GM18507 (cell line): Measurements from ENCODE around the gene BATF3.

Source experiments
- DNase-seq: peaks from one replicate; pipeline ENCODE4 v3.0.0; 2011; ENCODE audit warnings: low read depth; ENCODE audit not compliant: insufficient read length; ENCODE audit errors: extremely low spot score
- FAIRE-seq: peaks from 2 replicates; lab custom pipeline; 2011; peaks lifted over from hg19 to GRCh38; lab: Jason Lieb, UNC

The BATF3 gene

DNA sequence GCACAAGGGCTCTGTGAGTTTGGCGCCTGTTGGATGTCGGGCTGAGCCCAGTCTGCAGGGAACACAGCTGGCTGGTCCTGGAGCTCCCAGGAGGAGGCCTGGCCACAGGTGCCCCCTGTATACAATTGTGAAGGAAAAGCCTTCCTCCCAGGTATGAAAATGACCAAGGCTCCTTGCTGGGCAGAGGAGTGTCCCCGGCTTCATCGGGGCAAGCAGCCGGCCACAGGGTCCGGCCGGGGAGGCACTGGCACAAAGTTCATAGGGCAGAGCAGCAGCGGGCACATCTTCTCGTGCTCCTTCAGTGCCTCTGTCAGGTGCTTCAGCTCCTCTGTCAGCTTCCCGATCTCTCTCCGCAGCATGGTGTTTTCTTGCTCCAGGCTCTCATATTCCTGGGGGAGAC, 13.0 kb downstream of the BATF3 start:
- no peak for FAIRE-seq

DNA sequence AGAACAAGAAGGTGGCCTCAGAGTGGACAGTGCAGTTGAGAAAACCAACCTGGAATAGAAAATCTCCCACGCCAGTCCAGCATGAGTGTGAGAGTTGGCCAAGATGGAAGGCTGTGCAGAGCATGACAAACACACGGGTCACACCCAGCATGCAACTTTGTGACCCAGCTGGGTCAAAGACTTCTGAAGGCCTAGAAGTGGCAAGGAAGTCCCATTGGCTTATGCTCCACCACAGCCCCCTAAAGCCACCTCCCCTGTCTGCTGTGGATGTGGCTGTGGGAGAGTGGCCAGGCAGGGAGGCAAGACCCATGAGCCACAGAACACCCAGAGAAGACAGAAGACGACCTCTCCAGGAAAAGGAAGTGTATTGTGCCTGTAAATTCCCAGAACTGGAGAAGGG, 13.6 kb downstream of the BATF3 start:
- FAIRE-seq: no peak
- DNase-seq: no peak

More for the DNA sequence above, 13.0 kb downstream of the BATF3 start:
- no peak for DNase-seq

DNA sequence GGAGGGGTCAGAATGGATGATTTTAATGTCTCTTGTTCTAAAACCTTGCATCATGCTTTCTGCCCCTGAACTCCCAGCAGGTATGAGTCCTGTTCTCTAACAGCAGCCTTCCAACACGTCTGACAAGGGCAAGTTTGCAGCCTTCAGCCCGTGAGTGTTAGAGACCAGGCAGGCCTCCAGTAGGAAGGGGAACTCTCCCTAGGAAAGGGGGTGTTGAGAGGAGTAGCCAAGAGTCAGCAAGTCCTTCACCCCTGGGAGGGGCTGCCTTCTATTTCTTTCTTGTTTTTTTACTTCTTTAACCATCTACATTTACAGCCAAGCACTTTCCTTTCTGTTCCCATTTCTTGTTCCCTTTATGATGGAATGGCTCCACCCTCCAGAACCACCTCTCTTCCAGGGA, 14.2 kb downstream of the BATF3 start:
- DNase-seq (no peak), FAIRE-seq (no peak)

DNA sequence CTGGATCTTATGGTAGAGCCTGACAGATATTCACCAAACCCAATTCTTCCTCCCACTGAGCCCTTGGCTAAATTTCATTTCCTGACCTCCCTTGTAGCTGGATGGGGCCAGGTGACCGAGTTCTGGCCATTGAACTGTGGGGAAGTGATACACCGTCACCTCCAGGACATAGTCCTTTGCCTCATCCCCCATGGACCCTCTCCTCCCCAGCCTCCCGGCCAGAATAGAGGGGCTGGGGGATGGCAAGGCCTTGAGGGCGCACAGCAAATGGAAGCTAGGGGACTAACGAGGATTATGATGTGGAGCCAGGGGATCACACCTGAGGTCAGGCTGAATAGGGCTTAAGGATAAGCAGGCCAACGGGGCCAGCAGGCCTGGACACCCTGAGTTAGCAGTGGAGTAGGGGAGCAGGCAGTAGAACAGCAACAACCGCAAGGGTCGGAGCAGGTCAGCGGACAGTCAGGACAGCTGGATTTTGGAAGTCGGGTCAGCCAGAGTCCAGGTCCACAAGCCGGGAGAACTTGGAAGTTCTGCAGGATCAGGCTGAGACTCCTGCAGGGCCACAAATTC, 15.0 kb downstream of the BATF3 start:
- no peak for FAIRE-seq
- DNase-seq: no peak

DNA sequence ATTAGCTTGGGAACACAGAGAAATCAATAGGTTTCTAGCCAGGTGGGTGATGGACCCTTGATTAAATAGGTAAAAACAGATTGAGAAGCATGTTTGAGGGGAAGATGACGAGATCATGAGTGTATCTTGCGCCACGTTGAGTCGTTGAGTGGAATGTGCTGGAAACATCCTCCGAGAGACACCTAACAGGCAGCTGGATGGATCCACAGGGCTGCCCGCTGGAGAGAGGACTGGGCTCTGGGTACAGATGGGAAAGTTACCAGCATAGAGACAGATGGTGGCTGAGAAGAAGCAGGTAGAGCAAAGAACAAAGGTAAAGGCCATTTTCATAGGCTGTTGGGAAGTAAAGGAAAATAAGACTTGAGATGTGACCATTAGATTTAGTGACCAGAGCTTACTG, 15.6 kb downstream of the BATF3 start:
- peak; percentile 69 for FAIRE-seq
- DNase-seq: no peak

DNA sequence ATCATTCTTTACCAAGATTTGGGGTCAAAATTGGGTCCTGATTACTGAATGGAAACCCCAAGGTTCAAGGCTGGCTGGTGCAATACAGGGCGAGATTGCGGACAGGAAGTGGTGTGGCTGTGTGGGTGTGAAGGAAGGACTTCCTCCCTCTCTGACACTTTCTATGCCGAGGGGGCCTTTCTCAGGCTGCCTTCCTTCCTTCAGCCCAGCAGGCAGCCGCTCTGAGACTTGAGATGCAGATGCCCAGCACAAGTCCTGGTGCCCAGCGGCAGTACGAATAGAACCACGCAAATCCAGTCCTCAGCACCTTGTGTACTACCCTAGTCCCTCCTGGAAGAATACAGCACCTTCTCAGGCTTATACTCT, 16.3 kb downstream of the BATF3 start:
- DNase-seq: peak; percentile 78
- peak; percentile 99 for FAIRE-seq

DNA sequence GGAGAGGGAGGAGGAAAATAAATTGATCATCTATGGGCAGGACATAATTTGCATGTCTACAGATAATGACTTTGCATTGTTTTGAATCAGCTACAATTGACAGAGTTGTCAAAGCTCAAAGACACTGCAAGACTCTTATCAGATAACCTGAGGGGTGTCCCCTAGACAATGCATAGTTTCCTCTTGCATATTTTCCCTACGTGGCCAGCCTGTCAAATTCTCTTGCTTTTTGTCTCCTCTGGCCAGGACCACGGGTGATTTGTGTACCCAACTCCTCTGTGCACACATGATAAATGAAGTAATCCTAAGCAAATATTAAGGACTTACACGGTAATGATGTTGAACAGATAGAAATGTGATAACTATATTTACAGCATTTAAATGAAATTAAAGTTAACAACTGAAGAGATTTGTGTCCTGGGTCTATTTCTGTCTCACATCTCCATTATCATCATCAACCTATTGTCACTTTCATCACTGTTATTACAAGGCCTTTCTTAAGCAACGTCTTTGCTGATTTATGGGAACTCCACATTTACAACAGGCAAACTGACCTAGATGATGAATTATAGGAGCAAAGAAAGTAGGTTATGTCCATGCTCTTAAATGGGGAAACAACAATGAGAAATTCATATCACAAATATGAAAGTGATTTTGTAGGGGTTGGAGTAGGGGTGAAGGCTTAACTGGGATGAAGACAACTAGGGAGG, 18.8 kb downstream of the BATF3 start:
- FAIRE-seq (no peak), DNase-seq (no peak)

DNA sequence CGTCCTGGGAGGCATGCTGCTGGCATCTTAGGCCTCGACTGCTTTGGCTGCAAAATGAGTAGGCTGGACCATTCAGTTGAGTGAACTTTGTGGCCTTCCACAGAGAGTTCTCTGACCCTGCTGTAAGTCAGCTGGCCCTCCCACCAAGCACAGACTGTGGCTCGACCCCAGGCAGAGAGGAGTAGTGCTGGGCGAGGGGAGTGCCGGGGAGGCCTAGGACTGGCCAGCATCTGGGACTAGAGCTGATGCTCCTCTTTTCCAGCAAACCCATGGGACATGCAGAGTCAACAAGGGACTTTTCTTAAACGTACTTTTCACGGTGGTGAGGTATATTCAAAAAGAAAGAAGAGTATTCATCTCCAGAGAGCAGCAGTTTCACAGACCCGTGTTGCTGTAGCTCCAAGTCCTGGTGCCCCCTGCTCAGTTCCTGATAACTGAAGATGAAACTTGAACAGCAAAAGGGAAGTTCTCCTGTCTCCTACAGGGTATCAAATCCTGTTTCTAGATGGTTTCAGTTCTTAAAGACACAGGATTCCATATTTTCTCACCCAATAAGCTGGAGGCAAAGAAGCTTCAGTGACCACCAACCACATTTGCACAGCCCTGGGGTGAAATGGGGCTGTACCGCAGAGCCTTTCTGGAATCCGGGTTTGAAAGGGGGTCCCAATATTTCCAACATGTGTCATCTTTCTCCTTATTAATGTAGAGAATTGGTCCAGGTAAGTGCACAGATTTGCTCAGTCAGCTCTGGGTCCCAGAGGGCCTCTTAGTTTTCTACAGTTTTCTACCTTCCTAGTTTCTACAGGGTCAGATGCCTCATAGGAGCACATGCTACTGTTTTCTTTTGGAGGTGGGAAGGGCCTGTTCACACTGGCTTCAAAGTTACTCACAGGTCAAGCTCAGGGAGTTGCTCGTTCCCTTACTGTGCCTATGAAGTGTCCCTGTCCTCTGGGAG, 20.9 kb downstream of the BATF3 start:
- FAIRE-seq: peak; percentile 96

DNA sequence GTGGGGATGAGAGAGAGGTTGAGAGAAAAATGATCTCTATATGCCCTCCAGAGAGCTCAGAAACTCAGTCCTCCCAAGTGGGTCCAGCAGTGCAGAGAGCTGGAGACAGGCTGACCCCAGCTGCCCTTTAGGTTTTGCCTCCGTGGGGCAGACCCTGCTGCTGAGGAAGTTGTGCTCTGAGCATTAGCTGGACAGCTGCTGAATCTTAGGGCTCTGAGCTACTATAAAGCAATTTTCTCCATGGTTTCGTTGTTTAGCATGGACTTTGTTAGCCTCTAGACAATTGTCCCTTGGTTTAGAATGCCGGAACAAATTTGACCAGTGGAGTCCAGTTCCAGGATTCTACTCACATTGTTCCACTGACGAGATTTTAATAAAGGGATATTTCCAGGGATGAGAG, 22.1 kb downstream of the BATF3 start:
- DNase-seq (no peak), FAIRE-seq (peak; percentile 36)

More for the DNA sequence above, 20.9 kb downstream of the BATF3 start:
- no peak for DNase-seq

DNA sequence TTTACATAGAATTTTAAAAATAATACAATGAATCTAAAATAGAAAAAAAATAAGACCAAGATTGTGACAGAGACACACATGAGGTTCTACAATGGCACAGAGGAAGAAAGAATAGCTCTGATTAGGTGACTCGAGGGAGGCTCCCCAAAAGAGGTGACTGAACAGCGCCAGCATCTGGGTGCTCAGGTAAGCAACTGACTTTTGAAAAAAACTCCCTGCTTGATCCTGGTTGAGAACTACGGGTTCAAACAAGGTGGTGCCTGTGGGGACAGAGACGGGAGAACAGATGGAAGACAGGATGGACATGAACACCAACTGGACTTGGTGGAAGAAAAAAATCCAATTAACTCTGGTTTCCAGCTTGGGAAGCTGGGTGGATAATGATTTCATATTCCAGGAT, 22.5 kb downstream of the BATF3 start:
- FAIRE-seq: no peak
- DNase-seq: no peak

DNA sequence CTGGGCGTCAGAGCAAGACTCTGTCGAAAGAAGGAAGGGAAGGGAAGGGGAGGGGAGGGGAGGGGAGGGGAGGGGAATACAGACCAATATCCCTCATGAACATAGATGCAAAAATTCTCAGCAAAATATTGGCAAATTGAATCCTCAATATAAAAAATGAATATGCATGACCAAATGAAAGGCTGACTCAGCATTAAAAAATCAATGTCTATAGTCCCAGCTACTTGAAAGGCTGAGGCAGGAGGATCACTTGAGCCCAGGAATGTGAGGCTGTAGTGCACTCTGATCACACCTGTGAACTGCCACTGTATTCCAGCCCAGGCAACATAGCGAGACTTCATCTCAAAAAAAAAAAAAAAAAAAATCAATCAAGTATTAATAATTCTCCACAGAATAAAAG, 24.0 kb downstream of the BATF3 start:
- FAIRE-seq (no peak), DNase-seq (no peak)

DNA sequence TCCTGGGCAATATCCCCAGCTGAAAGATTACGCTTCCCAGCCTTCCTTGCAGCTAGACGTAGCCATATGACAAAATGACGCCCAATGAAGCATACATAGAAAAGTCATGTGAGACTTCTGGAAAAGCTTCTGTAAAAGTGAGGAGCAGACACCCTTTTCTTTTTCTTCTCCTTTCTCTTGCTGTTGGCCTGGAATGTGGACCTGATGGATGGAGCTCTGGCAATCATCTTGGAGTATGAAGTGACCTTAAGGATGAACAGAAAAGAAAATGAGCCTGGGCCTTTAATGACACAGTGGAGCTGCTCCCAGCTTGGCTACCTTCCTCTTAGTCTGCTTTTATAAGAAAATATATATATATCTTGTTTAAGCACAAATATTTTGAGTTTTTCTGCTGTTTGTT, 24.8 kb downstream of the BATF3 start:
- DNase-seq: no peak
- no peak for FAIRE-seq

DNA sequence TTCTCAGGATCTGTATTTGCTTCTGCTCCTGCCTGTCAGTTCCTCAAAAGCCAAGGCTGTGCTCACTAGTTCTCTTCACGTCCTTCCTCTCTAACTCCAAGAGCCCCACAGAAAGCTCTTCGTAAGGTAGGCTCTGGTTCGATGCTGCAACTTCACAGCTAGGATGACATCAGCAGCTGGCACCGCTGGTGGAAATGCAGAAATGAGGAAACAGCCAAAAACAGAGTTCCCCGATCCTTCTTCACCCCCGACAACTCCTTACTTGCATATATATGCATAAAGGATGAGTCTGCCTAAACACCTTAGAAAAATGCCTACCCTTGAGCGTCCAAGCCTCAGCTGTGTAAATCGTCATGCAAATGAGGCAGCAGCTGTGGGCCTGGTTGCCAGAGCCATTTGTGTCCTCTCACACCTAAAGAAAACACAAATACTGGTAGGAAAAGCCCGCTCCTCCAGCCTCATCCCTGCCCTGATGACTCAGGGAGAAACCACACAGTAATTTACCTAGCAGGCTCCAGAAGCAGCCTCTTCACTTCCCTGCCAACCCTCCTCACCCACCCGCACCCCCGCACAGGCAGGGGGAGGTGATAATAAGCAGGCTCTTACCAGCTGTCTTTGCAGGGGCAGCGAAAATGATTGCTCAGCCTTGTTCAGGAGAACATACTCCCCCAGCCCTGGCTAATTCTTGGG, 28.2 kb downstream of the BATF3 start:
- DNase-seq (no peak), FAIRE-seq (peak; percentile 63)

DNA sequence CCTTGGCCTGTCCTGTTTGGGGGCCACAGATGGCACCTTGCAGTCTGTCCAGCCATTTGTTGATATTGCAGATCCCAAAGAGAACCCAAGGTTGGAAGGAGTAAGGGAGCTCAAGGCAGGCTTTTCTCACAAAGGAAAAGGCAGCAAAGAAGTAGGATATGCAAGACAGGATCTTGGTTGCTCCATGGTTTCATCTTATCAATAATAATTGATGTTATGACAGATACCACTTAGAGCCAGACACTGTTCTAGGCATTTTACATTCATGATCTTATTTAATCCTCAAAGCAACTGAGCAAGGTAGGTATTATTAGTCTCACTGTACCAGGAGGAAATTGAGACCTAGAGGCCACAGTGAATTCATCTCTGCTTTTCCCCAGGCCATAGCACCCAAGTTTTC, 28.8 kb downstream of the BATF3 start:
- FAIRE-seq (no peak), DNase-seq (no peak)

DNA sequence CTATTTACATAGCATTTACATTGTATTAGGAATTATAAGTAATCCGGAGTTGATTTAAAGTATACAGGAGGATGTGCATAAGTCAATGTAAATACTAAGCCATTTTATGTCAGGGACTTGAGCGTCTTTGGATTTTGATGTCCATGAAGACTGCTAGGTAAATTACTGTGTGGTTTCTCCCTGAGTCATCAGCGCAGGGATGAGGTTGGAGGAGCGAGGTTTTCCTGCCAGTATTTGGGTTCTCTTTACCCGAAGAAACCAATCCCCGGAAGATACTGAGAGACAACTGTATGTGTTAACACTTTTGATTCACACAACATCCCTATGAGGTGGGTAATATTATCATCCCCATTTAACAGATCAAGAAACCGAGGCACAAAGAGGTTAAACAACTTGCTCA, 29.3 kb downstream of the BATF3 start:
- no peak for DNase-seq
- FAIRE-seq: peak; percentile 31

DNA sequence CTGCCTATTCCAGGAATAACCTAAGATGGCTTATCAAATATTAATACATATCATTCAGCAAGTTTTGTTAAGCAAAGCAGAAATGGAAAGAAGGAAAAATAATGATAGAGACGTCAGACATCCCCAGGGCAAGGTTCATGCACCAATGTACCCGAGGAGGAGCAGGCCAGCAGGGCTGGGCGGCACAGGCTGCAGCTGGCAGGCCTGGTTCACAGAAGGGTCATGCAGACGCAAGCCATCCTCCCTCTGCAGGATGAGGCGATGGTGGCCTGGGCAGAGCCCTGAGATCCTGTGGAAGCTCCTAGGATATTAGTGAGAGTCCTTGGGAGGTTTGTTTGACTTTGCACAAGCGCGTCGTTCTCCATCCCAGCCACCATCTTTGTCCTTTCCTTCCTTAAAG, 30.0 kb downstream of the BATF3 start:
- DNase-seq (no peak), FAIRE-seq (no peak)

DNA sequence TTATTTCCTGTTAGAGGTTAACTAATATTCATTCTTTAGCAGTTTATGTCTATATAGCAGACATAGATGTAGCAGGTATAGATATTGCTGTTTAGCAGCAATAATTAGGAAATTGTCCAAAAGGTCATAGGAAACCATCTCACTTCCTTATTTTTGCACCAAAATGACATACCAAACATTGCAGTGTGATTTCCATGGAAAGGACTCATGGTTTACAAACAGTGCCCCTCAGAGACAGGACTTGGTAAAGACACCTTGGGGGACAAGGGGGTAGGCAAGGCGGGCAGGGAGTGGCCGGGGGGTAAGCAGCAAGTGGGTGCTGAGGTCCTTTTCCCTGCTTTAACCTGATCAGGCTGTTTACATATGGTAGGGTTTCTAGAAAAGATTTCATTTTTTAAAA, 30.5 kb downstream of the BATF3 start:
- FAIRE-seq (no peak), DNase-seq (no peak)

DNA sequence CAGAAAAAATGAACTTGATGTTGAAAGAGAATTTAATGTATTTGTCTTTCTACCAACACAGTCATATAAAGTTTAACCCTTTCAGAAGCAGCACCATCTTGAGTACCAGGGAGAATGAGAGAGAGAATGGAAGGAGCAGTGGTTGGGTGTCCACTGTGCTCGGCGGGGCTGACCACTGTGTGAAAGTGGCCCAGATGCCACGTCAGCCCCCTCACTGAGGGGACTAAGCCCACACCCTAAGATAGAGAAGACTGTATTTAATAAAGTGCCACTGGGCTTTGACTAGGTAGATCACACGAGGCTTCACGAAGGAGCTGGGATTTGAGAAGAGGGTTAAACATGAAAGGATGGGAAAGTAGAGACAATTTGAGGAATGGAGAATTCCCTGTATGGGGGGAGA, 31.2 kb downstream of the BATF3 start:
- DNase-seq (no peak), FAIRE-seq (no peak)

DNA sequence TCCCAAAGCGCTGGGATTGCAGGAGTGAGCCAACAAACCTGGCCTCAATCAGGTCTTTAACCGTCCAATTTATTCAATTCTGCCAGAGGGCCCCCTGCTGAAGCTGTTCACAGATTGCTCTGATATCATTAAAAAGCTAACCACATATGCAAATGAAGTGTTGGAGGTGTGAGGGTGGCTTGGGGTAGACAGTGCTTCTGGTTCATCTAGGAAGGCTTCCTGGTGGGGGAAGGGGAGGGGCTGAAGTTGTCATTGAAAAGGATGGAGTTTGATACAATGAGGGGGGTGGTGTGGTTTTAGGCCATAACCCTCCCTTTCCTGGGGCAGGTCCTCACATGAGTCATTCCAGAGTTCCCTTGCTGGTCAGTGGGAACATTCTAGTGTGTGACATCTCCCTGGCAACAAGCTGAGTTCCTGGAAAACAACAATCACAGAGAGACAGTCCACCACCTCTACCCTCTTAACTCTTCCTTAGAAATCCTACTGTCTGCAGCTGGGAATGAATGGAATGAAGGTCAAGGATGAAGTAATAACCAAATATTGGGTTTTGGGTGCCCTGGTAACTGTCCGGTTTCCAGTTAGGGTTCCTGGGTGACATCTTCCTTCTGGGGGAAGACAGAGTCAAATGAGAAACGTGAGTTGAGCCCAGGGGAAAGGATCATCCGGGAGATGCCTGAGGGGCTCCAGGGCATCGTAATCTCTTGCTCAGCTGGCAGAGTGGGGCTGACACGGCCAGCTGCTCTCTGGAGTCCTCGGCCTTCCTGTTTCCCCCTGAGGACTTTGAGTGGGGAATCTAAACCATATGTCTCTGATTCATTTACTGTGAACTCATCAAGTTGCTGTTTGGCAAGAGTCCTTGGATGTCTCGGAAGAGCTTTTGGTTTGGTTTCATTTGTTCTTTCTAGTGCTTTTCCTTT, 32.2 kb downstream of the BATF3 start:
- FAIRE-seq: peak; percentile 86
- DNase-seq: no peak
